ENCODE data around the gene LY6G6F.

- TF ChIP-seq CTCF (conservative IDR thresholded peaks at IDR 0.05; ENCODE audit: low read depth in 2 of 2) (no peak), JUNB (IDR thresholded peaks at IDR 0.05; ENCODE audit: unreplicated experiment) (no peak), EZH2 (IDR thresholded peaks at IDR 0.05; ENCODE audit: low read depth, unreplicated experiment) (no peak), REST (IDR thresholded peaks at IDR 0.05; ENCODE audit: unreplicated experiment) (no peak), POLR2AphosphoS5 (IDR thresholded peaks at IDR 0.05; ENCODE audit: low read depth) (no peak), EZH2phosphoT487 (IDR thresholded peaks at IDR 0.05; ENCODE audit: unreplicated experiment) (no peak), ETS1 (IDR thresholded peaks at IDR 0.05) (no peak), CREB1 (CRISPR knock-in tag; IDR thresholded peaks at IDR 0.05; ENCODE audit: low read depth) (no peak), ZNF331 (CRISPR knock-in tag; IDR thresholded peaks at IDR 0.05; ENCODE audit: low read depth) (no peak), ZNF114 (CRISPR knock-in tag; IDR thresholded peaks at IDR 0.05) (no peak), NANOG (IDR thresholded peaks at IDR 0.05; ENCODE audit: borderline replicate concordance) (no peak), STAT1 (IDR thresholded peaks at IDR 0.05; ENCODE audit: unreplicated experiment) (no peak), ZNF462 (CRISPR knock-in tag; IDR thresholded peaks at IDR 0.05) (no peak)
Measured at GRCh38 chr6:31737315-31737990, 30.8 kb downstream of the LY6G6F start.
